IMR-90 (cell line): Measurements from ENCODE around the gene POLR1C. TPM values are rescaled to one million over a fixed set of nuclear protein-coding genes. Genes with fewer than 3 reads are reported as not detected.

ENCODE experiments used
- ATAC-seq: fragments of 200-7000 bp; cut with Tn5 transposase; 2 replicates; pipeline ENCODE4 v1.9.1; 2020; ENCODE audit warnings: low read depth, mild to moderate bottlenecking, moderate library complexity
- BruUV-seq: library from RNA; stranded (reverse); fragments of 400-500 nt; replicated peaks from 2 replicates; lab custom pipeline; 2021; lab: Mats Ljungman, UMichigan
- CTCF ChIA-PET: fragments of 300-600 bp; formaldehyde crosslinking; extraction: SDS; loops from one replicate; lab custom pipeline; 2021; ENCODE audit warnings: antibody characterized with exemption; lab: Yijun Ruan, JAX
- POLR2A ChIA-PET: fragments of 300-600 bp; sonication (Branson Sonifier 250); formaldehyde crosslinking; loops from one replicate; lab custom pipeline; 2022; ENCODE audit warnings: antibody characterized with exemption; ENCODE audit not compliant: unreplicated experiment; lab: Charles Lee
- DNase-seq: peaks from one replicate; pipeline ENCODE4 v3.0.0; 2013
- H2AFZ ChIP-seq: replicated peaks from 2 replicates; pipeline ENCODE3; 2013; ENCODE audit warnings: low read length, mild to moderate bottlenecking; ENCODE audit not compliant: poor library complexity
- H2AK5ac ChIP-seq: 2 replicates; pipeline ENCODE4 v1.6.1; 2013; ENCODE audit warnings: low read depth, low read length, inconsistent platforms
- H2AK9ac ChIP-seq: replicated peaks from 2 replicates; pipeline ENCODE3; 2013; ENCODE audit warnings: mild to moderate bottlenecking, low read depth, low read length, moderate library complexity; ENCODE audit not compliant: poor library complexity
- H2BK120ac ChIP-seq: 2 replicates; pipeline ENCODE4 v1.6.1; 2013; ENCODE audit warnings: low read depth, low read length, inconsistent platforms
- H2BK15ac ChIP-seq: 3 replicates; pipeline ENCODE4 v1.6.1; 2013; ENCODE audit warnings: low read depth, low read length, inconsistent platforms
- H2BK20ac ChIP-seq: 2 replicates; pipeline ENCODE4 v1.6.1; 2013; ENCODE audit warnings: low read depth, mild to moderate bottlenecking, inconsistent platforms, low read length, moderate library complexity
- H2BK5ac ChIP-seq: 2 replicates; pipeline ENCODE4 v1.6.1; 2013; ENCODE audit warnings: mild to moderate bottlenecking, low read depth, low read length, inconsistent platforms; ENCODE audit not compliant: poor library complexity, severe bottlenecking
- H3K14ac ChIP-seq: replicated peaks from 2 replicates; pipeline ENCODE4 v1.6.1; 2013; ENCODE audit warnings: low read depth, low read length, inconsistent platforms
- H3K18ac ChIP-seq: 2 replicates; pipeline ENCODE4 v1.6.1; 2013; ENCODE audit warnings: low read depth, low read length, control low read depth
- H3K23ac ChIP-seq: 2 replicates; pipeline ENCODE4 v1.6.1; 2013; ENCODE audit warnings: low read depth, low read length, inconsistent platforms
- H3K27ac ChIP-seq: 2 replicates; pipeline ENCODE4 v1.5.1; 2013; ENCODE audit warnings: mild to moderate bottlenecking, control low read depth, low read length; ENCODE audit not compliant: insufficient read depth
- H3K27me3 ChIP-seq: 2 replicates; pipeline ENCODE4 v1.6.1; 2013; ENCODE audit warnings: low read length; ENCODE audit not compliant: control insufficient read depth, insufficient read depth
- H3K36me3 ChIP-seq: 2 replicates; pipeline ENCODE4 v1.6.1; 2013; ENCODE audit warnings: low read length, mixed read lengths; ENCODE audit not compliant: control insufficient read depth, insufficient read depth
- H3K4ac ChIP-seq: 2 replicates; pipeline ENCODE4 v1.6.1; 2013; ENCODE audit warnings: low read depth, low read length, inconsistent platforms
- H3K4me1 ChIP-seq: 2 replicates; pipeline ENCODE4 v1.6.1; 2013; ENCODE audit warnings: low read length, mixed read lengths; ENCODE audit not compliant: control insufficient read depth, insufficient read depth
- H3K4me2 ChIP-seq: 2 replicates; pipeline ENCODE4 v1.6.1; 2013; ENCODE audit warnings: low read depth, mild to moderate bottlenecking, control low read depth, low read length, moderate library complexity
- H3K4me3 ChIP-seq: 2 replicates; pipeline ENCODE4 v1.5.1; 2013; ENCODE audit warnings: low read depth, mild to moderate bottlenecking, control low read depth, low read length, moderate library complexity; ENCODE audit not compliant: insufficient read depth
- H3K56ac ChIP-seq: 2 replicates; pipeline ENCODE4 v1.6.1; 2013; ENCODE audit warnings: low read length, inconsistent platforms; ENCODE audit not compliant: insufficient read depth; ENCODE audit errors: extremely low read depth
- H3K79me1 ChIP-seq, 2 experiments: 2 replicates each; pipeline ENCODE4 v1.6.1; 2013; ENCODE audit warnings: low read length in 2 of 2, inconsistent platforms in 1 of 2, low read depth in 1 of 2
- H3K9ac ChIP-seq: 2 replicates; pipeline ENCODE4 v1.6.1; 2013; ENCODE audit warnings: low read depth, low read length, control low read depth
- H3K9me1 ChIP-seq: 2 replicates; pipeline ENCODE4 v1.6.1; 2013; ENCODE audit warnings: low read length, inconsistent platforms; ENCODE audit not compliant: insufficient read depth
- H3K9me3 ChIP-seq: 2 replicates; pipeline ENCODE4 v1.6.1; 2013; ENCODE audit warnings: low read length; ENCODE audit not compliant: control insufficient read depth, insufficient read depth
- H4K20me1 ChIP-seq: 2 replicates; pipeline ENCODE4 v1.6.1; 2013; ENCODE audit warnings: low read length, inconsistent platforms; ENCODE audit not compliant: insufficient read depth
- H4K5ac ChIP-seq: 2 replicates; pipeline ENCODE4 v1.6.1; 2013; ENCODE audit warnings: mild to moderate bottlenecking, low read depth, low read length, control low read depth
- H4K8ac ChIP-seq, 2 experiments: 2 replicates each; pipeline ENCODE4 v1.6.1; 2013; ENCODE audit warnings: low read depth in 2 of 2, low read length in 2 of 2, control low read depth in 1 of 2, inconsistent platforms in 1 of 2
- H4K91ac ChIP-seq: 2 replicates; pipeline ENCODE4 v1.6.1; 2013; ENCODE audit warnings: low read depth, low read length, inconsistent platforms; ENCODE audit not compliant: insufficient read depth
- BHLHE40 ChIP-seq: fragments of 150-350 bp; IDR thresholded peaks from 2 replicates; pipeline ENCODE4 v1.6.1; 2016; ENCODE audit warnings: mild to moderate bottlenecking, low read depth, low read length
- CEBPB ChIP-seq: IDR thresholded peaks from 2 replicates; pipeline ENCODE4 v1.6.1; 2012; ENCODE audit warnings: low read depth, low read length, improper control_type of control experiment
- CHD1 ChIP-seq: IDR thresholded peaks from 2 replicates; pipeline ENCODE4 v1.6.1; 2012; ENCODE audit warnings: low read depth, low read length, improper control_type of control experiment
- CTCF ChIP-seq: conservative IDR thresholded peaks from 2 replicates; pipeline ENCODE4 v1.5.1; 2012; ENCODE audit warnings: mild to moderate bottlenecking, low read depth, low read length, improper control_type of control experiment
- ELK1 ChIP-seq: fragments of 150-350 bp; IDR thresholded peaks from 2 replicates; pipeline ENCODE4 v1.6.1; 2016; ENCODE audit warnings: low read depth, mild to moderate bottlenecking, low read length, moderate library complexity, borderline replicate concordance
- MAFK ChIP-seq: IDR thresholded peaks from 2 replicates; pipeline ENCODE4 v1.6.1; 2012; ENCODE audit warnings: low read depth, low read length, improper control_type of control experiment
- MAZ ChIP-seq: IDR thresholded peaks from 2 replicates; pipeline ENCODE4 v1.6.1; 2012; ENCODE audit warnings: low read depth, mild to moderate bottlenecking, low read length, improper control_type of control experiment, moderate library complexity, borderline replicate concordance
- MXI1 ChIP-seq: IDR thresholded peaks from 2 replicates; pipeline ENCODE4 v1.6.1; 2012; ENCODE audit warnings: low read depth, mild to moderate bottlenecking, low read length, moderate library complexity, borderline replicate concordance
- RAD21 ChIP-seq: IDR thresholded peaks from 2 replicates; pipeline ENCODE4 v1.6.1; 2012; ENCODE audit warnings: low read length, improper control_type of control experiment
- SMC3 ChIP-seq: fragments of 150-350 bp; IDR thresholded peaks from 2 replicates; pipeline ENCODE4 v1.6.1; 2016; ENCODE audit warnings: low read depth, mild to moderate bottlenecking, antibody characterized with exemption, low read length, moderate library complexity
- USF2 ChIP-seq: fragments of 150-350 bp; IDR thresholded peaks from 2 replicates; pipeline ENCODE4 v1.6.1; 2017; ENCODE audit warnings: mild to moderate bottlenecking, antibody characterized with exemption, low read length, low read depth
- WGBS, 2 experiments: methylation state at CpG; one replicate each; pipeline versions ENCODE4 v1.1.5 to v1.1.7; 2013; ENCODE audit warnings: missing lambda C conversion rate in 2 of 2; ENCODE audit not compliant: insufficient read length in 1 of 2; ENCODE audit errors: extremely low coverage in 2 of 2; 5-methylcytosine and 5-hydroxymethylcytosine counted together
- dilution Hi-C: fragments of 300-500 bp; cut with HindIII; formaldehyde crosslinking; loops from one replicate; pipeline ENCODE4 v1.14.3; 2018; ENCODE audit warnings: low sequenced_read_pairs; ENCODE audit not compliant: unreplicated experiment
- in situ Hi-C: fragments of 300-500 bp; cut with MboI; formaldehyde crosslinking; loops from 3 replicates; pipeline ENCODE4 v1.14.3; 2019; ENCODE audit warnings: low sequenced_read_pairs, inconsistent platforms, mixed read lengths
- intact Hi-C: fragments of 100-400 bp; cut with micrococcal nuclease; formaldehyde crosslinking; loops from 2 replicates; pipeline ENCODE4 v1.10.0; 2022
- polyA plus RNA-seq, 3 experiments: library from polyadenylated mRNA; depleted of rRNA; stranded (reverse); fragments of >200 nt; gene quantifications; 2 replicates each; pipeline ENCODE4 v1.2.3, GENCODE V29; 2012; ENCODE audit warnings: low replicate concordance in 1 of 3
- total RNA-seq: library from RNA; depleted of rRNA; stranded (reverse); fragments of >200 nt; gene quantifications from 2 replicates; pipeline ENCODE4 v1.2.3, GENCODE V29; 2012

Gene POLR1C
- total and polyA plus RNA-seq, 2 of the 4 experiments (the other 2 are of a cell fraction) = 46.1 to 72.6 TPM

- TF ChIP-seq ELK1 (no peak), BHLHE40 (no peak), CEBPB (no peak)
These were observed 19.8 kb upstream of the POLR1C start (continued) for GRCh38 chr6:43497129-43497396.

GRCh38 chr6:43497689-43498088 lies 19.2 kb upstream of the POLR1C start:
- Histone ChIP-seq H3K9ac (no peak overlapping the region), H3K14ac (0 out of 2 replicates have a peak overlapping the region, but pooled peaks have one; percentile 5), H3K27ac (no peak overlapping the region), H2AK5ac (peak overlapping the region; percentile 76), H2BK120ac (no peak overlapping the region), H2AFZ (no peak overlapping the region), H2BK5ac (no peak overlapping the region), H4K5ac (no peak overlapping the region), H3K4me1 (peaks cover 38% of the 10 kb centered on the region), H3K27me3 (no peaks in the 10 kb centered on the region), H3K18ac (no peak overlapping the region), H4K91ac (no peak overlapping the region; the same call in 1 of the 2 replicates), H3K9me1 (peaks cover 26% of the 10 kb centered on the region), H3K23ac (no peak overlapping the region), H2AK9ac (no peak overlapping the region), H3K4me3 (no peak overlapping the region), H4K8ac (no peak overlapping the region; a peak in 1 of 4 replicates), H3K56ac (no peak overlapping the region), H3K36me3 (peaks cover 36% of the 10 kb centered on the region), H2BK20ac (no peak overlapping the region), H3K4me2 (no peak overlapping the region), H3K9me3 (no peaks in the 10 kb centered on the region), H3K79me1 (peaks cover 26 to 50% of the 10 kb centered on the region in 2 experiments), H2BK15ac (no peak overlapping the region), H4K20me1 (peaks cover 19% of the 10 kb centered on the region; the same call in 1 of the 2 replicates), H3K4ac (peak overlapping the region; percentile 11; the same call in 1 of the 2 replicates)
- in situ Hi-C loops = loop anchor here (5.0 to 10.0 kb wide), 2 partner anchors 35 to 53 kb away; no protein-coding TSS in a partner anchor
- dilution Hi-C loops = no loop called here
- DNase-seq = no peak
- BruUV-seq = no TSS peak
- WGBS, 2 experiments = 100% methylated on average over 8 of the region's 12 CpGs; no CpG with 5 or more reads in 1 of the 2 experiments
- intact Hi-C loops = loop anchor here (5.0 kb wide), 1 partner anchor 130 kb away; the partner anchor contains the start of gene ZNF318
- ChIA-PET POLR2A (no interaction called here), CTCF (no interaction called here)
- ATAC-seq = no peak
- TF ChIP-seq USF2 (no peak), MAZ (no peak), MXI1 (no peak), MAFK (no peak), ELK1 (no peak), CHD1 (no peak), RAD21 (no peak), CTCF (no peak), CEBPB (no peak), BHLHE40 (no peak), SMC3 (no peak)
